NCI-H460 (cell line): Measurements from ENCODE around the gene MAVS. TPM values are rescaled to one million over a fixed set of nuclear protein-coding genes. Genes with fewer than 3 reads are reported as not detected.
"Not testable (repeated sequence)": the region's sequence is repeated elsewhere in the genome, so short reads cannot be mapped to it uniquely, and the experiment has no call there.

Source experiments
- DNase-seq: peaks from one replicate; pipeline ENCODE4 v3.0.0-alpha.2; 2016; ENCODE audit warnings: low read depth; ENCODE audit errors: extremely low read depth
- small RNA-seq, 2 experiments: library from RNA; depleted of rRNA; stranded (forward); fragments of <200 nt; gene quantifications; one replicate each; pipeline ENCODE3, GENCODE V24; 2014
- total RNA-seq: library from RNA; depleted of rRNA; stranded (reverse); fragments of >200 nt; shearing (Covaris generic); gene quantifications from 2 replicates; pipeline ENCODE4 v1.2.3, GENCODE V29; 2014; rRNA removed

Gene MAVS
- total RNA-seq, 1 experiment from 2014 or later = 21.0 TPM

GRCh38 chr20:3904857-3905256, 58.2 kb downstream of the MAVS start:
- no peak for DNase-seq

DNA sequence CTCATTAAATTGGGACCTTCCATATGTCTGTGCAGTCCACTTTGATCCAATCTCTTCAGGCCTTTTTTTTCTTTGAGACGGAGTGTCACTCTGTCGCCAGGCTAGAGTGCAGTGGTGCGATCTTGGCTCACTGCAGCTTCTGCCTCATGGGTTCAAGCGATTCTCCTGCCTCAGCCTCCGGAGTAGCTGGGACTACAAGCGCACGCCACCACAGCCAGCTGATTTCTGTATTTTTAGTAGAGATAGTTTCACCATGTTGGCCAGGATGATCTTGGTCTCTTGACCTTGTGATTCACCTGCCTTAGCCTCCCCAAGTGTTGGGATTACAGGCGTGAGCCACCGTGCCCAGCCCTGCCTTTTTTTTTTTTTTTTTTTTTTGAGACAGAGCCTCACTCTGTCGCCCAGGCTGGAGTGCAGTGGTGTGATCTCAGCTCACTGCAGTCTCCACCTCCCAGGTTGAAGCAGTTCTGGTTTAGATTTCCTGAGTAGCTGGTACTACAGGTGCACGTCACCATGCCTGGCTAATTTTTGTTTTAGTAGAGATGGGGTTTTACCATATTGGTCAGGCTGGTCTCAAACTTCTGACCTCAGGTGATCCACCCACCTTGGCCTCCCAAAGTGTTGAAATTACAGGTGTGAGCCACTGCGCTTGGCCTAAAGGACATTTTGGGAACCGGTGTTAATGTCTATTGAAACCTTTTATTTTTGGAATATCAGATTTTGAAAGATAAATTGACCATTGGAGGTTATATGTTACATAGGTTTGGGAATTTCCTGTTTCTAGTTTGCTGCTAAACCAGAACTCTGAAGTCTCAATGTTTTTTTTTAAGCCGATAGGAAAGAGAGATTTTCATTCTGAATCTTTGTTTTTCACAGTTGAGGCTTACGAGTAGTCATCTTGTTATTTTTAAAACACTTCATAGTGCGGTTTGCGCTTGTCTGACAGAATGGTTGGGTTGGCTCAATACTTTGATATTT, 60.4 kb downstream of the MAVS start:
- DNase-seq = not testable (repeated sequence)

- DNase-seq = no peak
Observed at GRCh38 chr20:3908667-3909066, 62.0 kb downstream of the MAVS start.

GRCh38 chr20:3909952-3910366, 63.3 kb downstream of the MAVS start:
- DNase-seq = no peak

- DNase-seq = no peak
Observed at GRCh38 chr20:3910853-3911252, 64.2 kb downstream of the MAVS start.

DNA sequence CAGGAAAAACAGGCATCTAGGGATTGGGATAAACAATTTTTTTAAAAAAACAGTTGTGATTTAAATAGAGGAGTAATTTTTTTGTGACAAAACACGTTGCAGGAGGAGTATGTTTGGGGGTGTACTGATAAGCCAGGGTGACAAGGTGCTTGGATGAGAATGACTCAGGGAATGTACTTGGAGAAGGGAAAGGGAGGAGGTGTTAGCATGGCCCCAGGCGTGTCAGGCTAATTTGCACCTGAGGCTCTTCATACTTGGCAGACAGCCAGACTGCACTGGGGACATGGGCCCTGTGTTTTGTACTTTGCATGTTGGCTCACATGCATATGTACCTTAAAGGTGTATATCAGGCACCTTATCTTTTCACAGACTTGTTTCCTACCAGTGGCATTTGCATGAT, 65.3 kb downstream of the MAVS start:
- DNase-seq = no peak

GRCh38 chr20:3914446-3914845, 67.8 kb downstream of the MAVS start:
- no peak for DNase-seq

DNA sequence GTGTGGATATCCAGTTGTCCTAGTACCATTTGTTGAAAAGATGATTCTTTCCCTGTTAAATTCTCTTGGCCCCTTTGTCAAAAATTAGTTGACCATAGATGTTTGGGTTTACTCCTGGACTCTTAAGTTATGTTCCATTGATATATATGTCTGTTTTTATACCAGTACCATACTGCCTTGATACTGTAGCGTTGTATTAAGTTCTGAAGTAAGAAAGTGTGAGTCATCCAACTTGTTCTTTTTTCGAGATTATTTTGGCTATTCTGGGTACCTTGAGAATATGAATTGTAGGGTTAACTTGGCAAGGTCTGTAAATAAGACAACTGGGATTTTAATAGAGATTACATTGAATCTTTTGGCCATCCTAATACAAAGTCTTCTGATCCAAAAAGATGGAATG, 69.1 kb downstream of the MAVS start:
- DNase-seq = no peak

- DNase-seq = no peak
Observed at GRCh38 chr20:3916364-3916763, 69.7 kb downstream of the MAVS start.

GRCh38 chr20:3919352-3919751, 72.7 kb downstream of the MAVS start:
- DNase-seq = no peak

- DNase-seq = no peak
Observed at GRCh38 chr20:3922223-3922982, 75.8 kb downstream of the MAVS start.

GRCh38 chr20:3922983-3923339, 76.3 kb downstream of the MAVS start:
- DNase-seq = no peak

DNA sequence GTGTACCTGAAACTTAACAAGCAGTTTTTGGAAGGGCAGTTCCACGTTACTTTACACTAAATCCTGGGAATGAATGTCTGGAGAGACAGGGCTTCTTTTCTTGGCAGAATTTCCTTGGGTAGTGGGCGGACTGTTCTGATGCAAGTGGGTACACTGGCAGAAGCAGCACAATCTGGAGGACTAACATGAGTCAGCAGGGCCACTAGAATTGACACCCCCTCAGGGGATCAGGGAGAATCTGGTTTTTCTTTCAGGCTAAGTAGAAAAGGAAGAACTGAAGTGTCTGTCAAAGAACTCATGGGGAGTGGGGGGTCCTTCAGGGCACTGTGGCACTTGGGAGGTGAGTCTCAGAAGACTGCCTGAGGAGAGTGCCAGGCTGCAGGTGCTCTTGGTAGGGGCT, 77.2 kb downstream of the MAVS start:
- DNase-seq = no peak

DNA sequence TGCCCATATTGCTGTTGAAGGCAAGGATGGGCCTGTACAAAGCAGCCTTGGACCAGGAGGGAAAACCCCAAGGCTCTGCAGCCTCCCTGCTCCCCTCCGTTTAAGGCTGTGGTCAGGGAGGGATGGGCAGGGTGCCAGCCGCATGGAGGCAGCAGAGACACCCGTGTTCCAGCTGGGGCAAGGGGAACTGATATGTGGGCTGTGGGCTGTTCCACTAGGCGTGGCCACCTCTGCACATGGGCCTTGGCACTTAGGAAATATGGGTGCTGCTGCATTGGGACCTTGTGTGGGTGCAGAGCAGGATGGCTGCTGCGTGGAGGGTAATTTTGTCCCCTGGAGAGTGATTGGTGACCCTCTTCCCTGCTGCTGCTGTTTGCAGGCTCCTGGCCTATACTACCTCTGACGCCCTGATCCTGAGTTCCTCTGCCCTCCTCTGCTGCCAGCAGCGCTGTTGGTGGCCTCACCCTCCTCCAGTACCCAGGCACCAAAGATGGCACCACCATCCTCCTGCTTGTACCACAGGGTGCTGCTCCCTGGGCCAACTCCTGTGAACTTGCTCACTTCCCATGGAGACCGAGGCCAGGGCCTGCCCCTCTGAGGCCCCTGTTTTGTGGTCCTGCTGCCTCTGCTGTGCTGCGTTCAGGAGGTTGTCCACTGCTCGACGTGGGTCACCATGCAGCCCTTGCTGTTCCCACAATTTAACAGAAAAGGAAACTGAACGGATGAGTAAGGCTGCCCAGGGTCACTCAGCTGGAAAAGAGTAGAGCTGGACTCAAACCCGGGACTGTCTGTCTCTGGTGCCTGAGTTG, 77.9 kb downstream of the MAVS start:
- DNase-seq = no peak

DNA sequence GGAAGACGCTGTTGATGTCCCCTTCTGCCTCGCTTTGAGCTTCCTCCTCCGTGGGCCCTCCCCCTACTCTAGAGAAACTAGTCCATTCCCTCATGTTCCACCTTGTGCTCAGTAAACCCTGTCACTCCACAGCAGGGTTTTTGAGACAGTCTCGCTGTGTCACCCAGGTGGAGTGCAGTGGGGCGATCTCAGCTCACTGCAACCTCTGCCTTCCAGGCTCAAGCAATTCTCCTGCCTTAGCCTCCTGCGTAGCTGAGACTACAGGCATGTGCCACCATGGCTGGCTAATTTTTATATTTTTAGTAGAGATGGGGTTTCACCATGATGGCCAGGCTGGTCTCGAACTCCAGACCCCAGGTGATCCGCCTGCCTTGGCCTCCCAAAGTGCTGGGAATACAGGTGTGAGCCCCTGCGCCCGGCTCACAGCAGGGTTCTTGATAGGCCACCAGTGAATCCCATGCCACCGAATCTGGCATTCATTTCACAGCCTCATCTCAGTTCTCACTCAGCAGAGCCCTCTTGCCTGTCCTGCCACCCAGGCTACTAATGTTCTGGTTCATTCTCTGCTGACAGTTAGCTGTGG, 78.6 kb downstream of the MAVS start:
- no peak for DNase-seq

Small RNA genes lying within 50 kb of the gene (small RNA-seq; reads per million reads assigned to genes)
- gene MIR103A2 = 0.41 to 5.6 reads per million in 2 experiments

Other genes with a start within 250 kb of the MAVS start
- not detected in 2 replicates for gene GFRA4, start 183.4 kb upstream of the MAVS start, total RNA-seq
- 0.10 and 0.12 TPM in 2 replicates for gene ADAM33, start 164.8 kb upstream of the MAVS start, total RNA-seq
- not detected in 2 replicates for gene SIGLEC1, start 134.2 kb upstream of the MAVS start, total RNA-seq
- not detected in 2 replicates for gene HSPA12B, start 114.1 kb upstream of the MAVS start, total RNA-seq
- 42.0 and 50.7 TPM in 2 replicates for gene ADISSP, start 79.1 kb upstream of the MAVS start, total RNA-seq
- gene SPEF1, start 65.4 kb upstream of the MAVS start, total RNA-seq = 0.20 TPM in 1 of 2 replicates, not detected in the other
- 53.1 and 56.2 TPM in 2 replicates for gene CENPB, start 60.1 kb upstream of the MAVS start, total RNA-seq
- gene CDC25B, start 50.5 kb upstream of the MAVS start, total RNA-seq = 64.3 and 66.7 TPM in 2 replicates
- 12.3 and 13.8 TPM in 2 replicates for gene AP5S1, start 26.3 kb upstream of the MAVS start, total RNA-seq
- 34.1 and 36.8 TPM in 2 replicates for gene PANK2, start 42.6 kb downstream of the MAVS start, total RNA-seq
- gene RNF24, start 168.7 kb downstream of the MAVS start, total RNA-seq = 8.5 and 11.3 TPM in 2 replicates